Islet of Langerhans (tissue), 1 donor: ENCODE measurements around the gene YBX2.

Experiments used
- FAIRE-seq: peaks from one replicate; lab custom pipeline; 2011; peaks lifted over from hg19 to GRCh38; lab: Jason Lieb, UNC

Gene YBX2

GRCh38 chr17:7322520-7323194 is 28.2 kb upstream of the YBX2 start:
- FAIRE-seq = no peak

DNA sequence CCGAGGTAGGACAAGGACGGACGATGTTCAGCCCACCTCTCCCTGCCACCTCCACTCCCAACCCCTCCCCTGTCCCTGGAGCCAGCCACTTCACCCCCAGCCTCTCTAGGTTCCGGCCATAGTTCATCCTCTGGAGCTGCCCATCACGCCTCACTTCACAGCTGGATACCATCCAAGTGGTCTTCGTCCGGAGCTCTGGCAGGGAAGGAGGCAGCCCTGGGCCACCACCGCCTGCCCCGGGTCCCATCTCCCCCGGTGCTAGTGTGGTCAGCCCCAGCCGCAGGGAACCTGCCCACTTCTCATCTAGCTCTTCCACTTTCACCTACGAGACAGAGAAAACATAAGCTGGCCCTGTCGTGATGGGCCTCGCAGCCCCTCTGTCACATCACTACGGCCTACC is 27.0 kb upstream of the YBX2 start:
- no peak for FAIRE-seq

GRCh38 chr17:7318121-7318860 is 23.9 kb upstream of the YBX2 start:
- no peak for FAIRE-seq

GRCh38 chr17:7317161-7317803 is 22.8 kb upstream of the YBX2 start:
- no peak for FAIRE-seq

- FAIRE-seq = no peak
Measured at GRCh38 chr17:7315570-7316235, 21.3 kb upstream of the YBX2 start.

- FAIRE-seq = no peak
Measured at GRCh38 chr17:7314719-7315569, 20.5 kb upstream of the YBX2 start, which contains the start of gene GPS2. TSS of gene GPS2 (minus strand) at chr17:7315360. CDS start at chr17:7315052, 308 bp downstream.

GRCh38 chr17:7313890-7314718 is 19.7 kb upstream of the YBX2 start:
- FAIRE-seq = no peak

DNA sequence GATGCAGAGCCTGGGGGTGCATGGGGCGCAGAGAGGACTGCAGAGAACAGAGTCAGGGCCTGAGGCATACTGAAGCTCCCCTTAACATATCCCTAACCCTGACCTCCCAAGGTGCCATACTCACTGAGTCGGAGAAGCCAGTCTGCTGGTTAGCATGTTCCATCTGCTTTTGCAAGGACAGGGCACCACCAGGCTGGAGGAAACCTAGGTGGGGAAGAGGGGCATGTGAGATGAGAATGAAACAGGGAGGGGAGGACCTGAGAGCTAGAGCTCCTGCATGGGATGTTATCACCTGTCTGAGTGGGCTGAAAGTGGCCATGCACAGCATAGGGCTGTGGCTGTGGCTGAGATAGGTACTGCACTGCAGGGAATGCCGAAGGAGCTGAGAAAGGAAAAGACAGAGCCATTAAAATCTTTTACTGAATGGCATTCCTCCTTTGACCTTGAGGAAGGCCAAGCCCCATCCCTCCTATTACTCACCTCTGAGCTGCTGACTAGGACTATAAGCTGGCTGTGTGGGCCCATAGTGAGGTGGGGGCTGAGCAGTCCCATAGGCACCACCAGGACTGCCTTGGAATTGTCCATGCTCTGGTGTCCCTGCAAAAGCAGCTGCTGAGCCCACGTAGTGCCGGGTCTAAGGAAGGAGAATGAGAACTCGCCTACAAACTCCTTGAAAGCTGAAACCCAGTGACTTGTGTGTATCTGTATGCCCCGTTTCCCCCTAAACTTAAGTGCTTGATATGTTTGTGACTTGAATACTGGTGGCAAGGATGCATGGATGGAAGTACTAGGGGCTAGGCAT is 18.9 kb upstream of the YBX2 start:
- FAIRE-seq = no peak

DNA sequence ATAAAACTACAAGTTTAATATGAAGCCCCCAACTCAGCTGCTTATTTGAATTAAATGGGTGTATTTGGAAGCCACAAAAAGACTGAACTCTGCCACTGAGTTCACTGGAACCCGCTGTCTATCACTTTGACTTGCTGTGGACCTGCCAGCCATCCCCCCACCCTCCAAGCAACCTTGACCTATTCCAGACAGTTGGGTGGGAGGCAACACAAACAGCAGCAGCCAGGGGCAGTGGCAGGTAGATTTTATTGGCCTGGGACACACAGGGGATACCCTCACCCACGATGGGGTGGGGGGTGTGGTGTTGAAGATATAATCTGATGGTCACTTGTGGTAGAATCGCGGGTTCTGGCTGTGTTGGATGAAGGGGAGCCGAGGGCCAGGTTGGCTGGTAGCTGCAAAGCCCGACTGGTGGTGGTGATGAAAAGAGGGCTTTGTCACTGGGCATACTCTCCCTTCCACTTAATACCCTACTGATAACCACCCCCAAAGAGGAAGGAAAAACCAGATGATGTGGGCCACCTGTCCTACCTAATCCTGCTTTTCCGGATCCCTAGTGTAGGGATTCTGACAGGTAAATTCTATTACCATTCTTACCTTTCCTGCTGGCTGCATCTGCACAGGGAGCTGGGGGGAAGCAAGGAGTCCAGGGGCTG is 18.1 kb upstream of the YBX2 start:
- FAIRE-seq = no peak

- FAIRE-seq = no peak
Measured at GRCh38 chr17:7311110-7311705, 16.8 kb upstream of the YBX2 start.

DNA sequence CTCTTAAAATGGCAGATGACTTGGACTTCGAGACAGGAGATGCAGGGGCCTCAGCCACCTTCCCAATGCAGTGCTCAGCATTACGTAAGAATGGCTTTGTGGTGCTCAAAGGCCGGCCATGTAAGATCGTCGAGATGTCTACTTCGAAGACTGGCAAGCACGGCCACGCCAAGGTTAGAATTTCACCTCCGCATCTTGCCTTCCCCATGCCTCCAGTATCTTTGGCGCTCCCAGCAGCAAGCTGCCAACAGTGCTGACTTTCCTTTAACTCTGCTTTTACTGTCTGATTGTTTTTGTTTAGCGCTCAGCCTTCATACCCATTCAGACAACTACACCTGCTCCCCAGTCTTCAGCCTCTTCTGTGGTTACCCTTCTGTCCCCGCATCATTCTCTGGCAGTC is 15.2 kb upstream of the YBX2 start:
- FAIRE-seq = no peak

DNA sequence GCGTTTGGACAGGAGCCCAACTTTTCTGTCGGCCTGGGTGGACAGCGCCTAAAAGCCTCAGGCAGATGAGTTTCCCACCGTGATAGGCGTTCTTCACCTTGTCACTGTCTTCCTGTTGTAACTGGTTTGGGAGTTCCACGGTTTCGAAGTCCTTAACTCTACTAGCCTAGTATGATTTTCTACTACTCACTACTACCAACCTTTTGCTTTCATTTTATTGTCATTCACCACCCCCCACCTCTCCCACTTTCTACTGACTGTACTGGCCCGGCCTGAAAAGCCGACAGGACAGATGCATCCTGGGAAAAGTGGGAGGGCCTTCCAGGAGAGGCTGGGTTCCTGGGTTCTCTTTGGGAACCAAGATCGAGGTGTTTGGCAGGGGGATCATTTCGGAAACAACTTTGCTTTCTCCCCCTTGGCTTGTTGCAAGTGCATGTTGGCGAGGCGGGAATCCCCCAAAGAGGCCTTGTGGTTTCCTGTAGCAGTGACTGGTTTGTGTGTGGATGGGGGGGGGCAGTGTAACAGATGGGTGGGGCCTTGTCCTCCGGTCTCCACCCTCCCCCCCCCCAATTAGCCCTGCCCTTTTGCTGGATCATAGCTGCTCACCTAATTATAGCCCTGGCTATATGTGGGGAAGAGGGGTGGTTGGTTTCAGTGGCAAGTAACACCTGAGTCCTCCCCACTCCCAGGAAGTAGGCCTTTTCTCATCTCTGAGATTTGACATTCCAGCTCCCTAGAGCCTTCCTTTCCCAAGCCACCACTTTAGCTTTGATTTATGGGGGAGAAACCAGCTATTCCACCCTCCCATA is 14.4 kb upstream of the YBX2 start:
- no peak for FAIRE-seq

- no peak for FAIRE-seq
Measured at GRCh38 chr17:7307686-7308624, 13.5 kb upstream of the YBX2 start.

DNA sequence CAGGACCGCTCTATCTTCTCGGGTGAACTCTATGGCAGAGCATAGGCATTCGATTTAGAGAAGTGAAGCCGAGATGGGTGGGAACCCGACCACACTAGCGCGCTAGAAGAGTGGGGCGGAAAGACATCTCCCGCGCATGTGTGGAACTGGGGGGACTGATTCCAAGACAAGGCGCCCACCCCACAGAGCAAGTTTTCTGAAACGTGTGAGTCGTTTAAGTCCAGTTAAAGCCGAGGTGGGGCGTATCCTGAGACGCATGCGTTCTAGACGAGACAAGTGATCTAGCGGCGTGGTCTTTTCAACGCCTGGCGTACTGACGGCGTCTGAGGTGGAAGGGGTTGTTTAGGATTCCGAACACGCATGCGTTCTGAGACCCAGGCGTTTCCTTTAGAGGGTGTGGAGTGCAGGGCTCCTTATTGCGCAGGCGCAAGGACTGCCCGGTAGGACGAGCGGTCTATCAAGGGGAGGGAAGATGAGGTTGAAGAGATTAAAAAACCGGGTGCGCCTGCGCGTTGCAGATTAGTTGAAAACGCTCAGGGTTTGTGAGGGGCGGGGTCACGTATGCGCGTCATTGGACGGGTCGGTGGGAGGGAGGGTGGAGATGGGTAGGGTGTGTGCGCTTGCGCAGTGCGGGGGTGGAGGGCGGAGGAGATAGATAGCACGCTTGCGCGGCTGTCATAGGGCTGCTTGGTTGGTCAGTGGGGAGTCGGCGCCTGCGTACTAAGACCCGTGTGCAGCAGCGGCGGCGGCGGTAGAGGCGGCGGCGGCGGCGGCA is 12.7 kb upstream of the YBX2 start, which contains the start of gene EIF5A:
EIF5A (plus strand) TSS at position 718 of the 775 bp plus-strand sequence. CDS start 2,008 bp downstream, outside the sequence.
- FAIRE-seq = peak; percentile 89

GRCh38 chr17:7304179-7304578 is 9.7 kb upstream of the YBX2 start:
- FAIRE-seq = no peak

- FAIRE-seq = no peak
Measured at GRCh38 chr17:7296189-7296861, 1.9 kb upstream of the YBX2 start.
